Upper lobe of right lung (tissue), 1 donor: ENCODE measurements around the gene PIK3R6. TPM values are rescaled to one million over a fixed set of nuclear protein-coding genes. Genes with fewer than 3 reads are reported as not detected.

Experiments used
- ATAC-seq: fragments of 200-7000 bp; cut with Tn5 transposase; one replicate; pipeline ENCODE4 v1.9.1; 2020; ENCODE audit warnings: mild to moderate bottlenecking, moderate library complexity
- DNase-seq: peaks from one replicate; pipeline ENCODE4 v3.0.0-alpha.2; 2020
- H3K27ac ChIP-seq: fragments of 200-600 bp; one replicate; pipeline ENCODE4 v1.8.0; 2022
- H3K27me3 ChIP-seq: fragments of 200-600 bp; one replicate; pipeline ENCODE4 v1.8.0; 2022; ENCODE audit warnings: mild to moderate bottlenecking
- H3K36me3 ChIP-seq: fragments of 200-600 bp; one replicate; pipeline ENCODE4 v1.8.0; 2022
- H3K4me1 ChIP-seq: fragments of 200-600 bp; one replicate; pipeline ENCODE4 v1.8.0; 2022
- H3K4me3 ChIP-seq: fragments of 200-600 bp; one replicate; pipeline ENCODE4 v1.8.0; 2022; ENCODE audit warnings: mild to moderate bottlenecking
- H3K9me3 ChIP-seq: fragments of 200-600 bp; one replicate; pipeline ENCODE4 v1.8.0; 2022
- CTCF ChIP-seq: fragments of 200-600 bp; IDR thresholded peaks from one replicate; pipeline ENCODE4 v1.8.0; 2022; ENCODE audit warnings: antibody characterized with exemption
- intact Hi-C: fragments of 100-400 bp; cut with DNase I; formaldehyde crosslinking; loops from one replicate; pipeline ENCODE4 v1.11.0; 2022
- total RNA-seq: library from RNA; stranded (reverse); fragmentation: NEBNext Ultra II Directional; extraction: Animal tissue kit (Norgen Biotek cat#: 25700); gene quantifications from one replicate; pipeline ENCODE4 v1.2.1, GENCODE V29; 2021
- donor health status: DM: no; HTN: yes; CAD: no; lungs with severe emphysema.

PIK3R6 gene
- total RNA-seq, 1 donor from 2014 or later = 2.7 TPM

GRCh38 chr17:8865811-8866210 lies 1.7 kb downstream of the PIK3R6 start:
- Histone ChIP-seq H3K27me3 (peaks cover 6% of the 10 kb centered on the region), H3K27ac (no peak overlapping the region), H3K4me1 (no peaks in the 10 kb centered on the region), H3K9me3 (no peaks in the 10 kb centered on the region), H3K4me3 (no peak overlapping the region), H3K36me3 (no peaks in the 10 kb centered on the region)
- no peak for TF ChIP-seq CTCF
- intact Hi-C loops = no loop called here
- DNase-seq (no peak), ATAC-seq (no peak)

DNA sequence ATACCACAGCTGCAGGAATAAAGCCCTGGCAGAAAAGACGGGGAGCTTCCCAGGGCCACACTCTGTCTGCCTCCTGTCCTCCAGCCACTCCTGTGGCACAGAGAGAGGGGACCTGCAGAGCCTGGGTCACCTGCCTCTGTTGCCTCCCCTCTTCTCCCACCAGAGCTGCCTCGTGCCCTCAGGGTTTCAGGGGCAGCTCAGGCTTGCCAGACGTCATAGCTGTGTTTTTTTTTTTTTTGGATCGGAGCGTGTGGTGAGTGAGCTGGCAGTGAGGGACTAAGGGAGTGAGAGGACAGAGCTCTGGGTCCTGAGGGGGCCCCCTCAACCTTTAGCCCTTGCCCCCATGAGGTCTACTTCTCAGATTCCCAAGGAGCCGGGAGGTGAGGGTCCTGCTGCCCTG lies 2.1 kb downstream of the PIK3R6 start:
- H3K9me3 ChIP-seq = no peaks in the 10 kb centered on the region
- DNase-seq (no peak), ATAC-seq (no peak)
- no peak overlapping the region for H3K4me3 ChIP-seq
- H3K4me1 ChIP-seq = no peaks in the 10 kb centered on the region
- H3K27me3 ChIP-seq = peaks cover 6% of the 10 kb centered on the region
- H3K36me3 ChIP-seq = no peaks in the 10 kb centered on the region
- no peak for TF ChIP-seq CTCF
- intact Hi-C loops = no loop called here
- H3K27ac ChIP-seq = no peak overlapping the region

DNA sequence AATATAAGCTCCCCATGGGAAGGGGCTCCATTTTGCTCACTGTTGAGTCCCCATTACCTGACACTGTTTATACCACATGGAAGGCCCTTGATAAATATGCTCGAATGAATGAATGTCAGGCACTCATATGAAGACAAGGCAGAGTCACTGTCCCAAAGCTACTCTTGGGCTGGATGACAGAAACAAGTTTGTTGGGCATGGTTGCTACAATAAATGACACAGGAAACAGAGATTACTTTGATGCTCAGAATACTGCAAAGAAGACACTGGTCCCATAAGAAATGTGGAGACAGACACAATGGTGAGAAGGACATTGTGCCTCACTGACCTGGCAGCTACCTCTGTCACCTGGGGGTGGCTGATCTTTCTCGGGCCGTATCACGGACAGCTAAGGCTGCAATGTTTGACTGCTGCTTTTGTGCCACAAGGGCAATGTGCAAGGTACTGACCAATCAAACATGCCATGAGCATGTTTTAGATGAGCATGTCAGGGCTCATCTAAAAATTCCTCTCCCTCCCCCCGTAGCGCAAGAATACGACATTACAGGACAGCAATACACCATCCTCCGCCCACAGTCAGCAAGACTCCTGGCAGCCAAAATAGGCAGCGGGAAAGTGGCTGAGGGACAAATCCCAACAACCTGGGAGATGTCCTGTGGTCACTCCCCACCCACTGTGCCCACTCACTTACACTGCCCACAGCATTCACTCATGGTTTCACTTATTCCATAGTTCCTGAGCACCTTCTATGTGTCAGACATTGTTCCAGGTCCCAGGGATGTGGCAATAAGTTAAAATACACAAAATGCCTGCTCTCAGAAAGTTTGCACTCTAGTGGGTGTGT lies 5.0 kb downstream of the PIK3R6 start:
- no peaks in the 10 kb centered on the region for H3K4me1 ChIP-seq
- no peak overlapping the region for H3K27ac ChIP-seq
- TF ChIP-seq CTCF = no peak
- no peak overlapping the region for H3K4me3 ChIP-seq
- H3K36me3 ChIP-seq = no peaks in the 10 kb centered on the region
- intact Hi-C loops = no loop called here
- DNase-seq (no peak), ATAC-seq (no peak)
- H3K27me3 ChIP-seq = peaks cover 6% of the 10 kb centered on the region
- no peaks in the 10 kb centered on the region for H3K9me3 ChIP-seq

- intact Hi-C loops = no loop called here
- no peak for DNase-seq
- Histone ChIP-seq H3K4me1 (no peaks in the 10 kb centered on the region), H3K36me3 (no peaks in the 10 kb centered on the region), H3K4me3 (no peak overlapping the region), H3K27ac (no peak overlapping the region), H3K27me3 (peaks cover 3% of the 10 kb centered on the region), H3K9me3 (no peaks in the 10 kb centered on the region)
- TF ChIP-seq CTCF = no peak
- no peak for ATAC-seq
Measured at GRCh38 chr17:8861495-8862181, 5.8 kb downstream of the PIK3R6 start.

DNA sequence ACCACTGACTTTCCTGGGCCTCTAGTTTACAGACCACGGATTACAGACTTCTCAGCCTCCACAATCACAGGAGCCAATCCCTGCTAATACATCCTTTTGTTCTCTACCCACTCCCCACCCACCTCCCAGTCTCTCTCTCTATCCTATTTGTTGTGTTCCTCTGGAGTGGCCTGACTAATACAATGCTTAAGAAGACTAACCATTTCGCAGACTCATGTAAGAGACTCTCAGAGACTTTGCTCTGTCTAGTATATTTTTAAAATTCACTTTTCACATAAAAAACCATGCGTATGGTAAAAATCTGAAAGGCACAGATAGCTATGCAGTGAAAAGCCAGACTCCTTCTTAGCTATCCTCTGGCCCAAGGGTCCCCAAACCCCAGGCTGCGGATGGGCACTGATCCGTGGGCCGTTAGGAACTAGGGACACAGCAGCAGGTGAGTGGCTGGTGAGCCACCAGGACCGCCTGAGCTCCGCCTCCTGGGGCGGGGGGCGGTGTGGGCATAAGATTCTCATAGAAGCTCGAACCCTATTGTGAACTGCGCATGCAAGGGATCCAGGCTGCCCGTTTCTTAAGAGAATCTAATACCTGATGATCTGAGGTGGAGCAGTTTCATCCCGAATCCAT lies 7.6 kb downstream of the PIK3R6 start:
- TF ChIP-seq CTCF = no peak
- Histone ChIP-seq H3K27ac (no peak overlapping the region), H3K4me1 (no peaks in the 10 kb centered on the region), H3K4me3 (no peak overlapping the region), H3K27me3 (peaks cover 9% of the 10 kb centered on the region), H3K9me3 (no peaks in the 10 kb centered on the region), H3K36me3 (no peaks in the 10 kb centered on the region)
- intact Hi-C loops = no loop called here
- DNase-seq (no peak), ATAC-seq (no peak)
